HEK293T (cell line): ENCODE data around the gene USO1.

Experiments used
- BHLHE40 ChIP-seq: fragments of 450-650 bp; IDR thresholded peaks from 2 replicates; pipeline ENCODE4 v1.6.1; 2016; ENCODE audit warnings: mild to moderate bottlenecking, moderate library complexity, borderline replicate concordance
- ELF4 ChIP-seq: fragments of 450-650 bp; IDR thresholded peaks from 2 replicates; pipeline ENCODE4 v1.6.1; 2017; ENCODE audit warnings: antibody characterized with exemption
- FOXA1 ChIP-seq: fragments of 450-650 bp; IDR thresholded peaks from 2 replicates; pipeline ENCODE4 v1.6.1; 2016; ENCODE audit warnings: mild to moderate bottlenecking
- FOXK2 ChIP-seq: fragments of 450-650 bp; IDR thresholded peaks from 2 replicates; pipeline ENCODE4 v1.6.1; 2016; ENCODE audit warnings: mild to moderate bottlenecking
- FOXM1 ChIP-seq: fragments of 450-650 bp; IDR thresholded peaks from 2 replicates; pipeline ENCODE4 v1.6.1; 2017; ENCODE audit warnings: mild to moderate bottlenecking, borderline replicate concordance
- LEF1 ChIP-seq: fragments of 450-650 bp; IDR thresholded peaks from 2 replicates; pipeline ENCODE4 v1.6.1; 2017; ENCODE audit warnings: mild to moderate bottlenecking, borderline replicate concordance
- SP1 ChIP-seq: fragments of 450-650 bp; IDR thresholded peaks from 2 replicates; pipeline ENCODE4 v1.6.1; 2017
- SUZ12 ChIP-seq: fragments of 450-650 bp; IDR thresholded peaks from 2 replicates; pipeline ENCODE4 v1.6.1; 2016; ENCODE audit warnings: mild to moderate bottlenecking
- TARDBP ChIP-seq: fragments of 450-650 bp; IDR thresholded peaks from 2 replicates; pipeline ENCODE4 v1.6.1; 2016
- ZNF384 ChIP-seq: fragments of 450-650 bp; IDR thresholded peaks from 2 replicates; pipeline ENCODE4 v1.6.1; 2016

DNA sequence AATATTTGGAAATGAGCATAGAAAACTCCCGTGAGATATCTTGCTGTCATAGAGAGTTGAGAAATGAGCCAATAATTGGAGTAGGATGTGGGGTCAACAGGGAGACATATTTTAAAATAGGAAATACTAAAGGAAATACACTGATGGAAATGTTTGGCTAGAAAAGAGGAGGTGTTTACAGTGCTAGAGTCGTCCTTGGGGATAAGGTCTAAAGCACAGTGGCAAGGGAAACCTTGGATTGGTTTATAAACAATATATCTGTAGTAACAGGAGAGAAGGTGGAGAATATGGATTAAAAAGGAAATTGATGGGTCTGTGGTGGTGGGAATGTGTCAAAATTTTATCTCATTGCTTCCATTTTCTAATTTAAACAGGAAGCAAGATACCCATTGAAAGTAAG lies 95.8 kb downstream of the USO1 start:
- TF ChIP-seq FOXM1 (no peak), ELF4 (no peak), FOXK2 (no peak), BHLHE40 (no peak), LEF1 (no peak), FOXA1 (no peak), TARDBP (no peak), SP1 (no peak), ZNF384 (no peak), SUZ12 (no peak)
